CD14-positive monocyte (primary cell): ENCODE data around the gene ZNF883. TPM values are rescaled to one million over a fixed set of nuclear protein-coding genes. Genes with fewer than 3 reads are reported as not detected.

Source experiments
- DNase-seq, 3 donors: peaks; one replicate each; pipeline ENCODE4 v3.0.0-alpha.2; 2011 to 2022
- H2AFZ ChIP-seq: 2 replicates; pipeline ENCODE4 v1.6.0; 2012; ENCODE audit warnings: mild to moderate bottlenecking, low read depth, low read length, inconsistent platforms; ENCODE audit not compliant: insufficient read depth, poor library complexity, severe bottlenecking
- H3K27ac ChIP-seq, 2 donors: 1 replicate in 1 of 2; 2 replicates in 1 of 2; pipeline ENCODE4 v1.5.1; 2012 to 2013; ENCODE audit warnings: low read length in 2 of 2, control low read depth in 1 of 2, inconsistent platforms in 1 of 2, low read depth in 1 of 2, mild to moderate bottlenecking in 1 of 2
- H3K27me3 ChIP-seq, 2 donors: one replicate each; pipeline versions ENCODE4 v1.6.0 to v1.6.1; 2011 to 2013; ENCODE audit warnings: low read length in 2 of 2; ENCODE audit not compliant: control insufficient read depth in 2 of 2, insufficient read depth in 2 of 2
- H3K36me3 ChIP-seq, 2 donors: replicated peaks in 1 of 2; 1 replicate in 1 of 2; 2 replicates in 1 of 2; pipeline versions ENCODE4 v1.5.1 to v1.6.1; 2012 to 2013; ENCODE audit warnings: low read length in 2 of 2, control low read depth in 1 of 2, inconsistent platforms in 1 of 2, mild to moderate bottlenecking in 1 of 2; ENCODE audit not compliant: insufficient read depth in 2 of 2, control insufficient read depth in 1 of 2
- H3K4me1 ChIP-seq, 2 donors: 1 replicate in 1 of 2; 2 replicates in 1 of 2; pipeline versions ENCODE4 v1.5.1 to v1.6.1; 2012 to 2013; ENCODE audit warnings: low read length in 2 of 2, control low read depth in 1 of 2, inconsistent platforms in 1 of 2, mild to moderate bottlenecking in 1 of 2, moderate library complexity in 1 of 2; ENCODE audit not compliant: insufficient read depth in 2 of 2, control insufficient read depth in 1 of 2
- H3K4me2 ChIP-seq: replicated peaks from 2 replicates; pipeline ENCODE3; 2012; ENCODE audit warnings: low read length, moderate library complexity, mild to moderate bottlenecking; ENCODE audit not compliant: poor library complexity, severe bottlenecking; ENCODE audit errors: extremely low read depth
- H3K4me3 ChIP-seq, 3 experiments: fragments of 200-600 bp in 1 of 3; sonication (generic) in 1 of 3; replicated peaks in 1 of 3; 1 replicate in 2 of 3; 2 replicates in 1 of 3; pipeline ENCODE4 v1.5.1; 2011 to 2013; ENCODE audit warnings: low read length in 3 of 3, mild to moderate bottlenecking in 3 of 3, control low read depth in 2 of 3, low read depth in 2 of 3, inconsistent platforms in 1 of 3, moderate library complexity in 1 of 3
- H3K79me2 ChIP-seq: 2 replicates; pipeline ENCODE4 v1.6.0; 2012; ENCODE audit warnings: mild to moderate bottlenecking, control low read depth, inconsistent platforms, low read length, moderate library complexity; ENCODE audit not compliant: insufficient read depth
- H3K9ac ChIP-seq: 2 replicates; pipeline ENCODE4 v1.6.0; 2017; ENCODE audit warnings: low read length, mild to moderate bottlenecking; ENCODE audit not compliant: insufficient read depth, poor library complexity, severe bottlenecking
- H3K9me3 ChIP-seq, 2 donors: replicated peaks in 1 of 2; 1 replicate in 1 of 2; 2 replicates in 1 of 2; pipeline versions ENCODE4 v1.5.1 to v1.6.1; 2012 to 2013; ENCODE audit warnings: low read length in 2 of 2, control low read depth in 1 of 2; ENCODE audit not compliant: control insufficient read depth in 1 of 2, insufficient read depth in 1 of 2
- H4K20me1 ChIP-seq: 2 replicates; pipeline ENCODE4 v1.6.0; 2012; ENCODE audit warnings: mild to moderate bottlenecking, low read length, control low read depth, moderate library complexity; ENCODE audit not compliant: insufficient read depth
- H3K27ac Mint-ChIP-seq, 7 donors: one replicate each; pipeline ENCODE4 v1.8.0; 2020; ENCODE audit warnings: mild to moderate bottlenecking in 7 of 7, mixed read lengths in 7 of 7, moderate library complexity in 6 of 7, inconsistent platforms in 2 of 7
- H3K27me3 Mint-ChIP-seq, 3 donors: one replicate each; pipeline ENCODE4 v1.8.0; 2021 to 2022; ENCODE audit warnings: low read depth in 3 of 3, mild to moderate bottlenecking in 3 of 3, mixed read lengths in 3 of 3, moderate library complexity in 3 of 3, inconsistent platforms in 1 of 3
- H3K36me3 Mint-ChIP-seq, 2 donors: one replicate each; pipeline ENCODE4 v1.8.0; 2020; ENCODE audit warnings: mixed read lengths in 2 of 2, inconsistent platforms in 1 of 2, mild to moderate bottlenecking in 1 of 2
- H3K4me1 Mint-ChIP-seq: one replicate; pipeline ENCODE4 v1.8.0; 2020; ENCODE audit warnings: mild to moderate bottlenecking, mixed read lengths
- H3K4me3 Mint-ChIP-seq, 2 donors: one replicate each; pipeline ENCODE4 v1.8.0; 2020; ENCODE audit warnings: mild to moderate bottlenecking in 2 of 2, mixed read lengths in 2 of 2, moderate library complexity in 1 of 2
- H3K9me3 Mint-ChIP-seq, 7 donors: one replicate each; pipeline ENCODE4 v1.8.0; 2020 to 2022; ENCODE audit warnings: mixed read lengths in 7 of 7, mild to moderate bottlenecking in 6 of 7, moderate library complexity in 6 of 7, inconsistent platforms in 2 of 7
- WGBS: methylation state at CpG from one replicate; pipeline ENCODE4 v1.1.5; 2013; ENCODE audit warnings: missing lambda C conversion rate; ENCODE audit not compliant: insufficient coverage; 5-methylcytosine and 5-hydroxymethylcytosine counted together
- intact Hi-C, 2 donors: fragments of 100-400 bp; cut with micrococcal nuclease; formaldehyde crosslinking; loops; one replicate each; pipeline versions ENCODE4 v1.15.0 to v1.15.1; 2023
- polyA plus RNA-seq, 3 donors: library from polyadenylated mRNA; depleted of rRNA in 1 of 3; unstranded in 2 of 3; stranded (reverse) in 1 of 3; fragments of 300-500 nt in 2 of 3; fragments of >200 nt in 1 of 3; fragmentation: Illumina TruSeq in 2 of 3; gene quantifications; 1 replicate in 2 of 3; 2 replicates in 1 of 3; pipeline ENCODE4 v1.2.3, GENCODE V29; 2012 to 2021
- TF ChIP-seq, protein P1 (sequence below): fragments of 200-600 bp; IDR thresholded peaks from one replicate; pipeline ENCODE4 v1.8.0; 2022; ENCODE audit warnings: antibody characterized with exemption, mild to moderate bottlenecking

The ZNF883 gene
- polyA plus RNA-seq, 3 donors: 0.14 to 0.29 TPM; not detected in 1

DNA sequence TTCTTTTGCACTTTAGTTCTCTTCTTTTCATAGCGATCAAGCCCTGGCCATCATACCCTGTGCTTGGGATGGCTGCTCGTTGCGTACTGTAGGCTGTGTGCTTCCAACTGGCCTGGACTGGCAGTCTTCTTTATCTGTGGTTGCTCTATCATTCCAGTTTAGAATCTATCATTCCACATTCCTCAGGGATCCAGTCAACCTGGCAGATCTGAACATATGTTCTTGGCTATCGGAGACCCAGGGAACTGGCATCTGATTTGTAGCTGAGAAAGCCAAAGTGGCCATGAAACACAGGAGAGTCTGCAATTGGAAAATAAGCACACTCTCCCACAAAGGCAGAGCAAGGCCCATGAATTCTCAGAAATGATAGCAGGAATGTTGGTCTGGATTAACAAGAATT, 98.7 kb downstream of the ZNF883 start:
- H3K79me2 ChIP-seq: no peaks in the 10 kb centered on the region
- H3K27ac ChIP-seq: no peak overlapping the region
- H3K36me3 ChIP-seq: no peaks in the 10 kb centered on the region
- intact Hi-C loops: no loop called here
- no peak overlapping the region for H3K4me2 ChIP-seq
- DNase-seq: no peak
- no peaks in the 10 kb centered on the region for H3K4me1 ChIP-seq
- H3K9ac ChIP-seq: no peak overlapping the region
- no peak overlapping the region for H3K4me3 ChIP-seq
- no peak overlapping the region for H3K4me3 Mint-ChIP-seq
- H3K9me3 ChIP-seq: no peaks in the 10 kb centered on the region
- no peaks in the 10 kb centered on the region for H3K27me3 ChIP-seq
- WGBS: 97% methylated on average over 3 of the region's 4 CpGs
- H3K27ac Mint-ChIP-seq: no peak overlapping the region
- H4K20me1 ChIP-seq: no peaks in the 10 kb centered on the region
- no peaks in the 10 kb centered on the region for H3K36me3 Mint-ChIP-seq
- peaks cover 0 to 12% (median 4%) of the 10 kb centered on the region in 7 donors for H3K9me3 Mint-ChIP-seq
- no peak overlapping the region for H2AFZ ChIP-seq
- no peaks in the 10 kb centered on the region for H3K4me1 Mint-ChIP-seq
- peaks cover 5 to 10% (median 6%) of the 10 kb centered on the region in 3 donors for H3K27me3 Mint-ChIP-seq
- TF ChIP-seq, protein P1, sequence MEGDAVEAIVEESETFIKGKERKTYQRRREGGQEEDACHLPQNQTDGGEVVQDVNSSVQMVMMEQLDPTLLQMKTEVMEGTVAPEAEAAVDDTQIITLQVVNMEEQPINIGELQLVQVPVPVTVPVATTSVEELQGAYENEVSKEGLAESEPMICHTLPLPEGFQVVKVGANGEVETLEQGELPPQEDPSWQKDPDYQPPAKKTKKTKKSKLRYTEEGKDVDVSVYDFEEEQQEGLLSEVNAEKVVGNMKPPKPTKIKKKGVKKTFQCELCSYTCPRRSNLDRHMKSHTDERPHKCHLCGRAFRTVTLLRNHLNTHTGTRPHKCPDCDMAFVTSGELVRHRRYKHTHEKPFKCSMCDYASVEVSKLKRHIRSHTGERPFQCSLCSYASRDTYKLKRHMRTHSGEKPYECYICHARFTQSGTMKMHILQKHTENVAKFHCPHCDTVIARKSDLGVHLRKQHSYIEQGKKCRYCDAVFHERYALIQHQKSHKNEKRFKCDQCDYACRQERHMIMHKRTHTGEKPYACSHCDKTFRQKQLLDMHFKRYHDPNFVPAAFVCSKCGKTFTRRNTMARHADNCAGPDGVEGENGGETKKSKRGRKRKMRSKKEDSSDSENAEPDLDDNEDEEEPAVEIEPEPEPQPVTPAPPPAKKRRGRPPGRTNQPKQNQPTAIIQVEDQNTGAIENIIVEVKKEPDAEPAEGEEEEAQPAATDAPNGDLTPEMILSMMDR: no peak

DNA sequence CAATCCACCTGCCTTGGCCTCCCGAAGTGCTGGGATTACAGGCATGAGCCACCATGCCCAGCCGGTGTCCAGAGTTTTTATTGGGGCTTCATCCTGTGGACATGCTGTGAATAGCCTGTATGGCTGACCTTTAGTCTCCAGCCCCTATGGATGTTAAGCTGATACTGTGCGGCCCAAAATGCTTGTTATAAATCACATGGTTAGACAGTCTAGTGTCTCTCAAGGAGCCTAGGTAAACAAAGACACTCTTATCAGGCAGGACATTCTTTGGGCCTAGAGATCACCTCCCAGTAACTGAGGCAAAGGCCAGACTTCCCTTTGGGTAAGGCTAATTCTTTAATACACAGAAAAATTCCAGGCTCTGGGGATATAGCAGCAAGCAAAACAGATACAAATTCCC, 99.4 kb downstream of the ZNF883 start:
- TF ChIP-seq, protein P1: no peak
- Histone ChIP-seq H3K4me2 (no peak overlapping the region), H3K27me3 (no peaks in the 10 kb centered on the region), H4K20me1 (no peaks in the 10 kb centered on the region), H3K4me3 (no peak overlapping the region), H2AFZ (no peak overlapping the region), H3K27ac (no peak overlapping the region), H3K9me3 (no peaks in the 10 kb centered on the region), H3K4me1 (no peaks in the 10 kb centered on the region), H3K36me3 (no peaks in the 10 kb centered on the region), H3K9ac (no peak overlapping the region), H3K79me2 (no peaks in the 10 kb centered on the region)
- Mint-ChIP-seq H3K4me3 (no peak overlapping the region), H3K27ac (no peak overlapping the region), H3K27me3 (peaks cover 5 to 8% (median 6%) of the 10 kb centered on the region in 3 donors), H3K36me3 (no peaks in the 10 kb centered on the region), H3K9me3 (peaks cover 0 to 12% (median 4%) of the 10 kb centered on the region in 7 donors), H3K4me1 (no peaks in the 10 kb centered on the region)
- 97% methylated on average over 3 of the region's 3 CpGs for WGBS
- DNase-seq: no peak
- intact Hi-C loops: no loop called here
